Spleen (tissue), 11 donors: ENCODE data around the gene MT3. TPM values are rescaled to one million over a fixed set of nuclear protein-coding genes. Genes with fewer than 3 reads are reported as not detected.

Experiments
- DNase-seq: peaks from one replicate; pipeline ENCODE4 v3.0.0-alpha.2; 2020
- H3K27ac ChIP-seq, 8 donors: fragments of 200-600 bp; sonication (generic) in 7 of 8; 1 replicate in 4 of 8; 2 replicates in 4 of 8; pipeline versions ENCODE4 v1.5.0 to v1.8.0; 2016 to 2021; ENCODE audit warnings: inconsistent platforms in 4 of 8, mild to moderate bottlenecking in 4 of 8, moderate library complexity in 1 of 8
- H3K27me3 ChIP-seq, 7 donors: fragments of 200-600 bp; sonication (generic) in 6 of 7; replicated peaks in 1 of 7; 1 replicate in 4 of 7; 2 replicates in 3 of 7; pipeline versions ENCODE4 v1.5.0 to v1.8.0; 2016 to 2021; ENCODE audit warnings: inconsistent platforms in 3 of 7, mild to moderate bottlenecking in 1 of 7
- H3K36me3 ChIP-seq, 6 donors: fragments of 200-600 bp; sonication (generic) in 5 of 6; 1 replicate in 4 of 6; 2 replicates in 2 of 6; pipeline versions ENCODE4 v1.5.0 to v1.8.0; 2016 to 2021; ENCODE audit warnings: inconsistent platforms in 2 of 6
- H3K4me1 ChIP-seq, 6 donors: fragments of 200-600 bp; sonication (generic) in 5 of 6; 1 replicate in 3 of 6; 2 replicates in 3 of 6; pipeline versions ENCODE4 v1.5.0 to v1.8.0; 2016 to 2021; ENCODE audit warnings: inconsistent platforms in 3 of 6
- H3K4me3 ChIP-seq, 8 donors: fragments of 200-600 bp; sonication (generic) in 7 of 8; 1 replicate in 4 of 8; 2 replicates in 4 of 8; pipeline versions ENCODE4 v1.5.0 to v1.8.0; 2016 to 2021; ENCODE audit warnings: inconsistent platforms in 4 of 8, mild to moderate bottlenecking in 4 of 8, moderate library complexity in 2 of 8
- H3K9me3 ChIP-seq, 8 donors: fragments of 200-600 bp; sonication (generic) in 7 of 8; 1 replicate in 4 of 8; 2 replicates in 4 of 8; pipeline versions ENCODE4 v1.5.0 to v1.8.0; 2016 to 2021; ENCODE audit warnings: inconsistent platforms in 4 of 8
- POLR2A ChIP-seq, 3 donors: fragments of 450-650 bp; IDR thresholded peaks; one replicate each; pipeline ENCODE4 v1.5.1; 2017; ENCODE audit warnings: antibody characterized with exemption in 3 of 3, mild to moderate bottlenecking in 1 of 3
- POLR2AphosphoS5 ChIP-seq, 3 donors: sonication (generic); formaldehyde crosslinking; IDR thresholded peaks; one replicate each; pipeline ENCODE4 v1.5.1; 2017; ENCODE audit warnings: antibody characterized with exemption in 3 of 3
- WGBS, 5 donors: extraction: QIAGEN DNeasy Blood & Tissue Kit in 3 of 5; methylation state at CpG; one replicate each; pipeline versions ENCODE4 v1.1.5 to v1.1.7; 2013 to 2018; 5-methylcytosine and 5-hydroxymethylcytosine counted together
- intact Hi-C: fragments of 100-400 bp; cut with DNase I; formaldehyde crosslinking; loops from one replicate; pipeline ENCODE4 v1.15.0; 2023; ENCODE audit warnings: low total_unique reads
- polyA plus RNA-seq, 3 donors: library from polyadenylated mRNA; stranded (reverse); fragments of 200-250 nt; gene quantifications; one replicate each; pipeline ENCODE4 v1.2.1, GENCODE V29; 2013
- total RNA-seq, 7 donors: library from RNA; depleted of rRNA in 3 of 7; stranded (reverse); fragments of >200 nt in 3 of 7; fragmentation: NEBNext Ultra II Directional in 4 of 7; extraction: Animal tissue kit (Norgen Biotek cat#: 25700) in 4 of 7; gene quantifications; one replicate each; pipeline versions ENCODE4 v1.1.0 to v1.2.1, GENCODE V29; 2016 to 2021
- TF ChIP-seq, protein P1 (sequence below), 11 experiments: fragments of 200-600 bp in 7 of 11; fragments of 450-650 bp in 4 of 11; sonication (generic) in 4 of 11; IDR thresholded peaks in 8 of 11; conservative IDR thresholded peaks in 3 of 11; 1 replicate in 7 of 11; 2 replicates in 4 of 11; pipeline versions ENCODE4 v1.4.0 to v1.8.0; 2016 to 2021; ENCODE audit warnings: antibody characterized with exemption in 11 of 11, inconsistent platforms in 4 of 11, mild to moderate bottlenecking in 1 of 11
- donor health status: healthy with polysubstance abuse.
- donor health status: DM: no; HTN: no; CAD: no; lungs with moderate emphysema.
- donor health status: DM: no; HTN: no; CAD: no.
- donor health status: Bipolar disorder and iron deficiency.
- donor health status: healthy.
- donor health status: DM: no; HTN: no; CAD: no.
- donor health status: DM: yes; HTN: yes; CAD: no.

MT3 gene
- total and polyA plus RNA-seq, 10 donors: 0.77 to 11.5 (median 1.5) TPM; not detected in 7

DNA sequence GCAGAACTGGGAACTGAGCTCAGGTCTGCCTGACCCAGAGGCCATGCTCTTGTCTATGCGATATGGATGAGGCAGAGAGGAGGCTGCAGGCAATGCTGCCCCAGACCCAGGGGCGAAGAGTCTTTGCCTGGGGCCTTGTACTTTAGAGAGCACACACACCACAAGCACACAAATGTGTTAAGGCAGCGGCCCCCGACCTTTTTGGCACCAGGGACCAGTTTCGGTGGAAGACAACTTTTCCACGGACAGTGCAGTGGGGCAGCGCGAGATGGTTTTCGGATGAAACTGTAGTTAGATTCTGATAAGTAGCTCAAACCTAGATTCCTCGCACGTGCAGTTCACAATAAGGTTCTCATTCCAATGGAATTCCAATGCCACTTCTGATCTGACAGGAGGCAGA lies 17.8 kb upstream of the MT3 start:
- intact Hi-C loops: no loop called here
- no peak for DNase-seq

DNA sequence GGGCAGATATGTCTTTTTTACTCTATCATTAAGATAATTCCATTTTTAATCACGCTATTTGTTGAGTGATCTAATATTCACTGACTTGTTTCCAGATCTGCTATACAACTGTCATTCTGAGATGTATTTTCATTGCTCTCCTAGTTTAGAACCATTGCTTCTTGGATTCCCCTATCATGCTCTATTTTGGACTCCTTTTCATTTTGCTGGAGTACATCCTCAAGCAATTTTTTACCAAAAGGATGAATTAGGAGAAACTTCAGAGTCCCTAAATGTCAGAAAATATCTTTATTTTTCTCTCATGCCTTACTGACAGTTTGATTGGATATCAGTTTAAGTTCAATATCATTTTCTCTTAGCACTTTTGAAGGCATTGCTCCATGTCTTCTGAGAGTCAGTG lies 14.7 kb upstream of the MT3 start:
- Histone ChIP-seq H3K27ac (no peak overlapping the region), H3K4me3 (no peak overlapping the region), H3K9me3 (peaks cover 0 to 13% (median 7%) of the 10 kb centered on the region in 8 donors), H3K4me1 (peaks cover 0 to 7% (median 0%) of the 10 kb centered on the region in 6 donors), H3K27me3 (no peaks in the 10 kb centered on the region), H3K36me3 (no peaks in the 10 kb centered on the region)
- DNase-seq: no peak
- WGBS, 5 donors: 56 to 92% (median 78%) methylated on average over 1 of the region's 1 CpG
- intact Hi-C loops: loop anchor here (5.0 kb wide), 1 partner anchor 128 kb away; no protein-coding TSS in a partner anchor
- TF ChIP-seq, protein P1, sequence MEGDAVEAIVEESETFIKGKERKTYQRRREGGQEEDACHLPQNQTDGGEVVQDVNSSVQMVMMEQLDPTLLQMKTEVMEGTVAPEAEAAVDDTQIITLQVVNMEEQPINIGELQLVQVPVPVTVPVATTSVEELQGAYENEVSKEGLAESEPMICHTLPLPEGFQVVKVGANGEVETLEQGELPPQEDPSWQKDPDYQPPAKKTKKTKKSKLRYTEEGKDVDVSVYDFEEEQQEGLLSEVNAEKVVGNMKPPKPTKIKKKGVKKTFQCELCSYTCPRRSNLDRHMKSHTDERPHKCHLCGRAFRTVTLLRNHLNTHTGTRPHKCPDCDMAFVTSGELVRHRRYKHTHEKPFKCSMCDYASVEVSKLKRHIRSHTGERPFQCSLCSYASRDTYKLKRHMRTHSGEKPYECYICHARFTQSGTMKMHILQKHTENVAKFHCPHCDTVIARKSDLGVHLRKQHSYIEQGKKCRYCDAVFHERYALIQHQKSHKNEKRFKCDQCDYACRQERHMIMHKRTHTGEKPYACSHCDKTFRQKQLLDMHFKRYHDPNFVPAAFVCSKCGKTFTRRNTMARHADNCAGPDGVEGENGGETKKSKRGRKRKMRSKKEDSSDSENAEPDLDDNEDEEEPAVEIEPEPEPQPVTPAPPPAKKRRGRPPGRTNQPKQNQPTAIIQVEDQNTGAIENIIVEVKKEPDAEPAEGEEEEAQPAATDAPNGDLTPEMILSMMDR (IDR thresholded peaks at IDR 0.05 in 8 of 11, conservative IDR thresholded peaks at IDR 0.05 in 3 of 11): no peak
- TF ChIP-seq POLR2A (IDR thresholded peaks at IDR 0.05) (no peak), POLR2AphosphoS5 (IDR thresholded peaks at IDR 0.05) (no peak)

More for the DNA sequence above, 17.8 kb upstream of the MT3 start:
- H3K9me3 ChIP-seq: peaks cover 0 to 13% (median 7%) of the 10 kb centered on the region in 8 donors
- H3K4me1 ChIP-seq: no peaks in the 10 kb centered on the region
- no peak overlapping the region for H3K4me3 ChIP-seq
- H3K27me3 ChIP-seq: no peaks in the 10 kb centered on the region
- H3K36me3 ChIP-seq: no peaks in the 10 kb centered on the region
- WGBS, 5 donors: 89 to 95% (median 93%) methylated on average over 8 to 11 of the region's 11 CpGs
- TF ChIP-seq POLR2A (IDR thresholded peaks at IDR 0.05) (no peak), POLR2AphosphoS5 (IDR thresholded peaks at IDR 0.05) (no peak)
- TF ChIP-seq, protein P1 (IDR thresholded peaks at IDR 0.05 in 8 of 11, conservative IDR thresholded peaks at IDR 0.05 in 3 of 11): no peak
- H3K27ac ChIP-seq: no peak overlapping the region

GRCh38 chr16:56576585-56577299 lies 12.6 kb upstream of the MT3 start:
- intact Hi-C loops: loop anchor here (5.0 kb wide), 1 partner anchor 126 kb away; no protein-coding TSS in a partner anchor
- Histone ChIP-seq H3K27me3 (no peaks in the 10 kb centered on the region), H3K36me3 (no peaks in the 10 kb centered on the region), H3K4me1 (peaks cover 0 to 7% (median 0%) of the 10 kb centered on the region in 6 donors), H3K4me3 (no peak overlapping the region), H3K9me3 (peaks cover 0 to 13% (median 7%) of the 10 kb centered on the region in 8 donors), H3K27ac (no peak overlapping the region)
- peak; percentile 92 for DNase-seq
- TF ChIP-seq, protein P1 (IDR thresholded peaks at IDR 0.05 in 8 of 11, conservative IDR thresholded peaks at IDR 0.05 in 3 of 11): peak; percentile 72 to 91 (median 88)
- TF ChIP-seq POLR2AphosphoS5 (IDR thresholded peaks at IDR 0.05) (peak in 2 of 3 donors; percentile 18 to 37), POLR2A (IDR thresholded peaks at IDR 0.05) (no peak)
- 24 to 40% (median 30%) methylated on average over 6 to 8 of the region's 8 CpGs for WGBS, 5 donors

- H3K9me3 ChIP-seq: peaks cover 0 to 13% (median 7%) of the 10 kb centered on the region in 8 donors
- intact Hi-C loops: loop anchor here (5.0 kb wide), 1 partner anchor 125 kb away; no protein-coding TSS in a partner anchor
- H3K27ac ChIP-seq: no peak overlapping the region
- no peaks in the 10 kb centered on the region for H3K27me3 ChIP-seq
- H3K4me1 ChIP-seq: peaks cover 0 to 7% (median 0%) of the 10 kb centered on the region in 6 donors
- TF ChIP-seq, protein P1 (IDR thresholded peaks at IDR 0.05 in 8 of 11, conservative IDR thresholded peaks at IDR 0.05 in 3 of 11): peak in 1 of 11 experiments; percentile 1
- no peak for TF ChIP-seq POLR2A (IDR thresholded peaks at IDR 0.05)
- no peak overlapping the region for H3K4me3 ChIP-seq
- DNase-seq: no peak
- 71 to 84% (median 77%) methylated on average over 4 of the region's 4 CpGs for WGBS, 5 donors
- H3K36me3 ChIP-seq: no peaks in the 10 kb centered on the region
Observed at GRCh38 chr16:56577300-56577625, 12.1 kb upstream of the MT3 start.
